GM18873 (cell line): ENCODE data around the gene LIG3.
"Not testable (repeated sequence)": the region's sequence is repeated elsewhere in the genome, so short reads cannot be mapped to it uniquely, and the experiment has no call there.

Source experiments
- ATAC-seq: cut with Tn5 transposase; IDR thresholded peaks from one replicate; pipeline ENCODE4 v1.9.1; 2021; ENCODE audit warnings: mild to moderate bottlenecking, moderate library complexity, moderate number of reproducible peaks; ENCODE audit not compliant: unreplicated experiment, low FRiP score

LIG3 gene

DNA sequence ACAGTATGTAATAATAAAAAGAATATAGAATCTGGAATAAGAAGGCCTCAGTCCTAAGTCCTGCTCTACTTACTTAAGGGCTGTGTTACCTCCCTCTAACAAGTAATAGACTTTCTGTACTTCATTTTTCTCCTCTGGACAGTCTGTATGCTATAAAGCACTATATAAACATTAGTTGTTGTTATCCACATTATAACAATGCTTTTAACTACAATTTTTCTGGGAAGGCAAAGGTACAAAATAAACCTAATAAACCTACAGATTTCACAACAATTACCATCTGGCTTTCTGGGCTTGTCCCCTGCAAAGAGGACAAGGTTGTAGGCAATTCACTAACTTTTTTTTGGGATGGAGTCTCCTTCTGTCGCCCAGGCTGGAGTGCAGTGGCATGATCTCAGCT is 50.5 kb downstream of the LIG3 start:
- ATAC-seq: no peak

DNA sequence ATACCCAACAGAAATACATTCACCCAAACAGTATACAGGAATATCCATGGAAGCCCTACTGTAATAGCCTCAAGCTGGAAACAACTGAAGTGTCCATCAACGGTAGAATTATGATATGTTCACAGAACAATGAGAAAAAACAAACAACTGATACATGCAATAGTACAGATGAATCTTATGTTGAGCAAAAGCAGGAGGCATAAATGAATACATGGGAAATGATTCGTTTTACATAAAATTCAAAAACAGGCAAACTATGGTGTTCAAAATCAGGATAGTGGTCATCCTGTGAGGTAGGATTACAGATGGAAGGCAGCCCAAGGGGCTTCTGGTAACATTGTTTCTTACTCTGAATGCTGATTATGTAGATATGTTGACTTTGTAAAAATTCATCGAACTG is 58.1 kb downstream of the LIG3 start:
- no peak for ATAC-seq

DNA sequence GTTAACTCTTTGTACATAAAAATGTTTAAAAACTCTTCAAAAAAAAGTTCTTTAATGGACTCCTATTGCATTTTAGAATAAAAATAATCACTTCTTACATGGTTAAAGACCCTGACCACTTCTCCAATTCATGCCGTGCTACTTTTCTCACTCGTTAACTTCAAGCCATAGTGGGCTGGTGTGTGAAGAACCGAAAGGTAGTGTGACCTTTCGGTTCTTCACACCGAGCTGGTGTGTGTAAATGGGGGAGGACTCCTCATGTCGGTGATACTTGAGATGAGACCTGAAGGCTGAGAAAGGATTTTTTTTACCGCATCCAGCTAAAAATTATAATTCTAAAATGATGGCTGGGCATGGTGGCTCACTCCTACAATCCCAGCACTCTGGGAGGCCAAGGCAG is 61.1 kb downstream of the LIG3 start:
- no peak for ATAC-seq

DNA sequence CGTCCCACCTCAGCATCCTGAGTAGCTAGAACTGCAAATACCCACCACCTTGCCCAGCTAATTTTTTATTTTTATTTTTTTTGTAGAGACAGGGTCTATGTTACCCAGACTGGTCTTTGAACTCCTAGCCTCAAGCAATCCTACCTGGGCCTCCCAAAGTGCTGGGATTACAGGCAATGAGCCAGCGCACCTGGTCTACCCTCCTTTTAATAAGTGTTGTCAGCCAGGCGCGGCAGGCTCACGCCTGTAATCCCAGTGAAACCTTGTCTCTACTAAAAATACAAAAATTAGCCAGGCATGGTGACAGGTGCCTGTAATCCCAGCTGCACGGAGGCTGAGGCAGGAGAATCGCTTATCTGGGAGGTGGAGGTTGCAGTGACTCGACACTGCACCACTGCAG is 63.9 kb downstream of the LIG3 start:
- no peak for ATAC-seq

DNA sequence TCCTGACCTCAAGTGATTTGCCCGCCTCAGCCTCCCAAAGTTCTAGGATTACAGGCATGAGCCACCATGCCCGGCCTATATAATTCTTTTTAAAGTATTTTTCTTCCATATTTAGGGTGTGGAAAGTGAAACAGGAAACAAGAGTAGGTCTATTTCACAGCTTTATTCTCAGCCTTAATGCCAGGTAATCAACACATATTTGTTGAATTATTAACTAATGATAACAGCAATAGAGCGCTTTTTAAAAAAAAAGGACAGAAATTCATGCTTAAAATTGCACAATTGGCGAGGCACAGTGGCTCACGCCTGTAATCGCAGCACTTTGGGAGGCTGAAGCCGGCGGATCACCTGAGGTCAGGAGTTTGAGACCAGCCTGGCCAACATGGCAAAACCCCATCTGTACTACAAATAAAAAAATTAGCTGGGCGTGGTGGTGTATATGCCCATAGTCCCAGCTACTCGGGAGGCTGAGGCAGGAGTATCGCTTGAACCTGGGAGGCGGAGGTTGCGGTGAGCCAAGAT is 65.2 kb downstream of the LIG3 start:
- ATAC-seq: not testable (repeated sequence)

DNA sequence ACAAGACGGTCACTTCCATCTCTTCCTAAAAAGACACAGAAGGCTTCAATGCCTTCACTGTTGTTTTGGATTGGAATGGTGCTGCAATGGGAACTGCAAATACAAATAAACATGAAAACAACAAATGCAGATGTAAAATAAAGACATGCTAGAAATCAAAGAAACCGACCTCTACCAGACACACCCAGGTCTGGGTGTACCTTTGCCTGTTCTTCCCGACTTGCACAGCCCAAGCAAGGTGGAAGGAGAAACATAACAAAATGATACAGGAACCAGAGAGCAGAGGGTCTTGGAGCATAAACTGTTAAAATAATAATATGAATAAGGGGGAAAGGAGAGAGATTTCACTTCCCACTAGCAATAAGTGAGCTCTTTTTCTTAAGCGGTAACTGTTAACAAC is 65.9 kb downstream of the LIG3 start:
- ATAC-seq: no peak

DNA sequence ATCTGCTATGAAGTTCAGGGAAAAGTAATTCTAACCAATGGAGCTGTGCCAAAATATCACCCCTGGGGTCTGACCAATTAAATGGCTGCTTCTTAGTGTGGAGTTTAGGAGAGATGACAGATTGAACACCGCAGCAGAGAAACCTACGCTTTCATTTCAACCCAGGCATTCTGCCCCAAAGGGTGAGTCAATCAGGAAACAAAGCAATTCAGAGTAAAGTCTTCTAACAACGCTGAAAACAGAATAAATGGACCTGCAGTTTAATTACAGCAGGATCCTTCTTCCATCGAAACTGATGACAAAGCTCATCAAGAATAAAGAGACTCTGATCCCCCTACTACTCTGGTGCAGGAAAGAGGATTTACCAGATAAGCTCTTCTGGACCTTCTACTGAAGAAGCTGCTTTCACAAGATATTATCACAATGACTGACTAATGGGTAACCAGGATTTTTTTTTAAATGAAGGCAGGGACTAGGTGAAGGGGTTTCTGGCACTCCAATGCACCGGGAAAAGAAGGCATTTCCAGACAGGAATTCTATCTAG is 66.5 kb downstream of the LIG3 start:
- ATAC-seq: no peak

DNA sequence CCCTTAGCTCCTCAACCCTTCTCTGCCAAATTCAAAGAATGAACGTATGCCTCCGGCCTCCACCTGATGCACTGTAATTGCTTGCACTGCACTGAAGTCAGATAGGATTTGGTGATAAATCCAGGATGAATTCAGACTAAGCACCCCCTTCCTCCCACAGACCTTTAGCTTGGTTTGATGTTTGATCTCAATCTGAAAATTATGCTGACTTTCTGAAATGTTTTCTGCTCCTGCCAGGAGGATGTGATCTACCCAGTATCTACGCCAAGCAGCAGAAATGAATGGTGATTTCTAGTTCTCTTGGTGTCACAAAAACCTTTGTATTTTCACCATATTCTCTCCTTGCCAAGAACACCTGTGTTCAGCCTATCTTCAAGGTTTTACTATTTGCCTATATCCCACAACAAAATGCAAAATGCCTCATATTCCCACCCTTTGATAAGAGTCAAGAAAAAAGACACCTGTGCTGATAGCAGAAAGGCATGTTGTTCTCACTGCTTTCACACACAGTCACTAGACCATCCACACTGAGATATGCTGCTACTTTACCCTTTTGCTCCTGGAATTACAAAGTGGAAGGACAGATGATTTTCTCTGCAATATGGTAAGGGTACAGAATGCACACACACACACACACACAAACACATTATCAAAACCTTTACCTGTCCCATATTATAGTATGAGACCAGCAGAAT is 68.5 kb downstream of the LIG3 start:
- no peak for ATAC-seq

DNA sequence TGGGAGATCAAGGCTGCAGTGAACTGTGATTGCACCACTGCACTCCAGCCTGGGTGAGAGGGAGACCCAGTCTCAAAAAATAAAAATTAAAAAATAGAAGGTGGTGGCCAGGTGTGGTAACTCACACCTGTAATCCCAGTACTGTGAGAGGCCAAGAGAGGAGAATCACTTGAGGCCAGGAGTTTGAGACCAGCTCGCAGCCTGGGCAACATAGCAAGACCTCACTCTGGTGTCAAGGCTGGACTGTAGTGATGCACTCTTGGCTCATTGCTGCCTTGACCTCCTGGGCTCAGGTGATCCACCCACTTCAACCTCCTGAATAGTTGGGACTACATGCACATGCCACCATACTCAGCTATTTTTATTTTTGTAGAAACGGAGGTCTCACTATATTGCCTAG is 69.9 kb downstream of the LIG3 start:
- no peak for ATAC-seq

DNA sequence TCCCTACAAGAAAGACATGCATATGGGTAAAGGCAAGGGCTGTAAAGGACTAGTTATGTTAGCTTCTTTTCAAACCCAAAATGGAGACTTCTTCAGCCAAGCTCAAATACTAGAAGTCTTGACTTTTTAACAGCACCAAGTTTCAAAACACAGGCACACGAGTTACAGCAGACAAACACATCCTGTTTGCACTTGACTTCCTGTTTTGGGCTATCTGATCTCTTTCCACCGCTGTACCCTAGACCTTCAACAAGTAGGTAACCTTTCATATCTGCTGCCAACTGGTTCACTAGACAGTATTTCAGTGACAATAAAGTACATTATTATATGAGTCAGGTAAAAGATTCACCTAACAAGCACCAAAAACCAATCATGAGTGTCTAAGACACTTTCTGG is 70.9 kb downstream of the LIG3 start:
- ATAC-seq: no peak

DNA sequence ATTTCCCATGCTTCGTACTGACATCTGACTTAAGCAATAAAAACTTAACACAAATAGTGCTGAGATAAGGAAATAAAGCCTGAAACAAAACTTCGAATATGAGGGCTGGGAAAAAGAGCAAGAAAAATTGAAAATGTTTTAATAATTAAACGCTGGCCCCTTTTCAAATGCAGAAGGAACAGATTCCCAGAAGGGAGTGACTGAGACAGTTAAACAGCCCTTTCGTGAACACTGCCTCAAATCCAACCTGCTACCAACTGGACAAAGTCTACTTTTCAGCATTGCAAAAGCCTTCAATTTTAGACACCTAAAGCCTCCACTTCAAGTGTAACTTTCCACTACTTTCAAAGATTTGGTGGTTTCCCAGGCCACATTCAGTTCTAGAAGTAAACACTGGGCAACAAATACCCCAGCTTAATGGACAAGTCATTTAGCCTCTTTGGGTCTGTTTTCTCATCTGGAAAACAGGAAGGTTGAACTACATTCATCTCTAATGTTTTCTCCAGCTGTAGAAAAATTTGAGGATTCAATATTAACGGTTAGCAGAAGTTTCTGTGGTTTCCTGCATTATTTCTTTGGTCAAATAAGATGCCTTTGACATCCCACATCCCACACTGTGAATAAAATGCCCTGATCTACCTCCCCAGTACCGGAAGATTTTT is 71.4 kb downstream of the LIG3 start:
- ATAC-seq: no peak

DNA sequence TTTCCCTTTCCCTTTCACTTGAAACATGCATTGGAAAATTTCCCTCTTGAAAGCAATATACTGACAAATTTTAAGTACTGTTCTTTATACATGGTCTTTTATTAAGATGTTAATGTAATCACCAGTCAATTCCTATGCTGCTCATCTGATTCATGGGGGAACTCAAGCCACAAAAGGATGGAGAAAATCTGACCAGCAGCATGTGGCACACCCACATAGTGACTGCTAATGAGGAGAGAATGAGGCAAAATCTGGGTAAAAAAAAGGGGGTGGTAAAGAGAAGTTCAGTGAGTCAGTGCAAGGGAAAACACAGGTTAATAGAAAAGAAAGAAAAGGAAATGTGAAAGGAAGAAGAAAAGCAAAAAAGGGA is 71.9 kb downstream of the LIG3 start:
- ATAC-seq: no peak

DNA sequence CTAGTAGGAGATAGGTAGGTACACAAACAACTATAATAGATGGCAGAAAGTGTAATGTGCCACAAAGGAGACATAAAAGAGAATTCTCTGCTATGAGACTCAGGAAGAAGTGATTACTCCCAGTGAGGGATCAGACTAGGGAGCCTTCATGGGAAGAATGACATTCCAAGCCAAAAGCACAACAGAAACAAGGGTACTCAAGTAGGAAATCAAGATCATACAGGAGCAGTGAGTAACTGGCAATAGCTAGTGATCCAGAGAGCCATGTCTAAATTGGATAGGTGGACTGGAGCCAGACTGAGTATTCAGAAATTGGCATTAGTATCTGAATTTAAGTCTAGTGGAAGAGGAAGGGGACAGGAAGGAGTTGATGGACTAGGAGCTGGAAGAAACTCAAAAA is 72.5 kb downstream of the LIG3 start:
- no peak for ATAC-seq

DNA sequence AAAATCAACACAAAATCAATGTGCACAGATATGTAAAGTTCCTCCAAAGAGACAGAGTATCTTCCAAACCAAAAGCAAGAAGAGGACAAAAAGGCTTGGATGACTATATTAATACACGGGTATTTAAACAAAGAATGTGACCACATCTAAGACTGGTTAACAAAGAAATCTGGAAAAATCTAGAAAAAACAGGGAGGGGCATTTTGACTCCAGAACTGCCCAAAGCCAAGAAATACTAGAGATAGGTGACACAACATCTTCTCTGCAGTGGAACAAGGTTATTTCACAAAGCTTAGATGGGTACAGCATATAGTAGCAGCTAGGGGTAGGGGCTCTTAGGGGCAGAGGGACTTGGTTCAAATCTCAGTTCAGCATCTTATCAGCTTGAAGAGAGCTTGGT is 72.9 kb downstream of the LIG3 start:
- no peak for ATAC-seq

DNA sequence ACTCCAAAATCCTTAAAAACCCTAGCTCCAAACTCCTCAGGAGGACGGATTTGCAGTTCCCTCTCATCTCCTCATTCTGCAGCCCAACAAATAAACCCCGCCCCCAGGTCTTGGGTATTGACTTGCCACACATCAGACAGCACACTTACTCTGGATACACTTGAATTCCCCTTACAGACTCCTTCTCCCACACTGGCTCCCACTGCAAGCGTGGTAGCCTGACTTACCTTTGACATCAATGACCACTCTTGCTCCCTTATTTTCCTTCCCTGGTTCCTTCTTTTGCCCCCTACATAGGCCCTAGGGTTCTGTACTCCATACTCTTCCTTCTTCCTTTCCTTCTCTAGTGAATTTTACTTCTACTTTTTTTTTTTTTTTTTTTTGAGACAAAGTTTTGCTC is 75.7 kb downstream of the LIG3 start:
- ATAC-seq: no peak

DNA sequence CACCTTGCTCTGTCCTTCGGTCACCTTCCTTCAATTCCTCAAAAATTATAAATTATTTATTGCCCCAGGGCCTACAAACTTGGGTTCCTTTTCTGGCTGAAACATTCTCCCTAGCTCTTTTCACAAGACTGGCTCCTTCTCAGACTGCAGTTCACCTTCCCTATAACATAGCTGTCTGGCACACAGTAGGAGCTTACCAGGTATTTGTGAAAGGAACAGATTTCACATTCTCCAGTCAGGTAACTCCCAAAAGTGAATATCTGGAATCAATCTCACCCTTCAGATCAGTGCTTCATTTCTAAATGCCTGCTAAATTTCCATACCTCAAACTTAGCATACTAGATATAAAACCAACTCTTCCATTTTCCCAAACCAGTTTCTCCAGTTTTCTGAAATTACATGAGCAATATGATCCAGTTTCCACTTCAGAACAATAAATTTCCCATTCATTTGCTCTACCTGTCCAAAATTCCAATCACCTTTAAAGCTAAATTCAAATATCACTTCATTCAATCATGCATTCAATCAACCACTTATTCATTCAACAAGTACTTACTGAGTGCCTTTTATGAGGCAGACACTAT is 77.1 kb downstream of the LIG3 start:
- ATAC-seq: no peak
